ENCODE results near the gene HCN2.

HCN2 gene

DNA sequence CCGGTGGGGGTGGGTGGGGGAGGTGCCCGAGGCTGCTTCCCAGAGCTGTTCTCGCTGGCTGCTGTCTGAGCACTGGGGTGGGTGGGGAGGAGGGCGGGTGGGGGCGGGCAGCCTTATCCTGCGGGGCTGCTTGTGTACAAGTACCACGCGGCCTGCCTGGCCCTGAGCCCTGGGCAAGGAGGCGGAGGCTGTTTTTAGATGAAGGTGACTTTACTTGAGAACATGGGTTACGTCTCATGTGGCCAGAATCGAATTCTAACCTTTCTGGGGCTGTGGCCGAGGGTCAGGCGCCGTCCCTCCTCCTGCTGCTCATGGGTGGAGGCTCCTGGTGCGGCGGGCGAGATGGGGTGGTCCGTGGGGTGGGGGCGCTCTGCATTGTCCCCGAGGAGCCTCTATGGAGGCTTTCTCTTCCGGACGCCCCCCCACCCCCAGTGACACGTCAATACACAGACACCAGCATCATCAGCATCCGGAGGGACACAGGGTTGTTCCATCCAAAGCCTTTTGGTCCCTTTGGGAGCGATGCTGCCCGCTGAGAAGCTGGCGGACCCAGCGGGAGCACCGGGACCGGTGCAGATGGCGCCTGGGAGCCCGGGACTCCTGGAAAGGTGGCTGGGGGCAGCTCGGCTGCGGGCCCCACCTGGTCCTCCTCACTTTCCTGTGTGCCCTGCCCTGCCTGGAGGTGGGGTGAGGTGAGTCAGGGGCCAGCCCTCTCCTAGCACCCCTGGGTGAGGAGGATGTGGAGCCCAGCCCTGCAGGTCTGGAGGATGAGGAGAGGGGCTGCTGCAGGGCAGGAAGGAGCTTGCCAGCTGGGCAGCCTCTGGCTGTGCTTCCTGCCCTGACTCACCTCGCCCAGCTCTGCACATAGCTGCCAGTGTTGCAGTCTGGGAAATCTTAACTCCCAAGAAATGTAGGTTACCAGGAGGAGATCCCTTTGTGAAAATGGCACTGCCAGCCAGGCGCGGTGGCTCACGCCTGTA, 13.9 kb upstream of the HCN2 start:
- ATAC-seq (ENCODE audit: low read depth) (no peak), DNase-seq (ENCODE audit: low spot score in 2 of 2) (no peak)
- Mint-ChIP-seq H3K27me3 (no peaks in the 10 kb centered on the region), H3K4me1 (peaks cover 27% of the 10 kb centered on the region), H3K27ac (no peak overlapping the region), H3K4me3 (peak overlapping the region; percentile 8), H3K36me3 (peaks cover 6% of the 10 kb centered on the region), H3K9me3 (no peaks in the 10 kb centered on the region)

DNA sequence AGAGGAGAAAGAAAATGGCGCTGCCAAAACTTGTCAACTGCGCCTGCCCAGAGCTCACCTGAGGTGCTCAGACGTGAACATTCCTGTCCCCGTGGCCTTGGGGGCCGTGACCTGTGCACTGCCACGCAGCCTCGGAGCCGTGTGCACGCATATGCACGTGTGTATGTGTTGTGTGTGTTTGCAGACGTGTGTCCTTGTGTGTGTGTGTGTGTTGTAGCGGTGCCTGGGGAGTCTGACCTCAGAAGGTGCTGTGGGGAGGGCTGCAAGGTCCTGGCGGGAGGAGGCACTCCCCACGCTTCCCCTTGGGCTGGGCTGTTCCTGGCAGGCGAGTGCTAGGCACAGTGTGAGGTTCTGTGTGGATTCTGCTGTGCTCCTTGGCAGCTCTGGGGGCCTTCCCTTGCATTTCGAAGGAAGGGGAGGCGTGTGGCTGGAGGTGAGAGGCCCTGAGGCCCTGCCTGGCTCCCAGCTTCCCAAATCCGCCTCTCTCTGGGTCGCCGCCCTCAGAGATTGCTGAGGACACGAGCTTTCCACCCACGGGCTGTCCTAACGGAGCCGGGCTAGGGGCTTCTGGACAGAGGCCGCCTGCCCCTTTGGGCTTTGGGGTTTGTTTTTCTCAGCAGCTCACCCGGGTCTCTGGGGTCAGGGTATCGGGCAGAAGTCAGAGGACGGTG, 12.8 kb upstream of the HCN2 start:
- Mint-ChIP-seq H3K9me3 (no peaks in the 10 kb centered on the region), H3K4me3 (no peak overlapping the region), H3K36me3 (peaks cover 6% of the 10 kb centered on the region), H3K27ac (no peak overlapping the region), H3K4me1 (peaks cover 22% of the 10 kb centered on the region), H3K27me3 (no peaks in the 10 kb centered on the region)
- ATAC-seq (ENCODE audit: low read depth) (no peak), DNase-seq (ENCODE audit: low spot score in 2 of 2) (no peak)

DNA sequence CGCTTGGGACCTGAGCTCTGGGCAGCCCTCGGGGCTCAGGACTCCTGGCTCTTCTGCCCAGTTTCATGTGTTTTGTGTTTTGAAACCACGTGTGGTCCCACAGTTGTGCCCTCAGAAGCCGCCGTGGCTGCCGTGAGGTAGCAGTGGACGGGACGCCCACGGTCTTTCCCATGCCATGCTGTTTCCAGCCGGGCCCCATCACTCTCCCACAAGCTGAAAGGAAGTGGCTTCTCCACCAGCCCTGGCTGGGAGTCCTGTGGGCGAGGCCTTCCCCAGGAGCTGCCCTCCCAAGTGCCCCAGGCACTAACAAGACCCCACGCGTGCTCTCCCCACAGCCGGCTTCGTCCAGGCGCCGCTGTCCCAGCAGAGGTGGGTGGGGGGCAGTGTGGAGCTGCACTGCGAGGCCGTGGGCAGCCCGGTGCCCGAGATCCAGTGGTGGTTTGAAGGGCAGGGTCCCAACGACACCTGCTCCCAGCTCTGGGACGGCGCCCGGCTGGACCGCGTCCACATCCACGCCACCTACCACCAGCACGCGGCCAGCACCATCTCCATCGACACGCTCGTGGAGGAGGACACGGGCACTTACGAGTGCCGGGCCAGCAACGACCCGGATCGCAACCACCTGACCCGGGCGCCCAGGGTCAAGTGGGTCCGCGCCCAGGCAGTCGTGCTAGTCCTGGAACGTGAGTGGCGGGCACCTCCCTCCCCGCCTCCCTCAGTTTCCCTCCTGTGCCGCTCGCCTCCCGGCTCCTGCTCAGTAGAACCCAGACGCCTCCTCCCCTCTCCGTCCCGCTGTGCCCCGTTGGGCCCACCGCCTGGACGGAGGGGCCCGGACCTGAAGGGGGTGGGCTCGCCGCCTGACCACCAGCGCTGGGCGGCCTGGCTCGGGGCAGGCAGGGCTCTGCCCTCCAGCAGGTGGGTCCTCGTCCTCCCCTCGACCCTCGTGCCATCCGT, 12.0 kb upstream of the HCN2 start:
- Mint-ChIP-seq H3K36me3 (peaks cover 4% of the 10 kb centered on the region), H3K27ac (no peak overlapping the region), H3K4me1 (peaks cover 20% of the 10 kb centered on the region), H3K27me3 (no peaks in the 10 kb centered on the region), H3K4me3 (no peak overlapping the region), H3K9me3 (no peaks in the 10 kb centered on the region)
- DNase-seq (ENCODE audit: low spot score in 2 of 2): no peak
- ATAC-seq (ENCODE audit: low read depth): no peak

DNA sequence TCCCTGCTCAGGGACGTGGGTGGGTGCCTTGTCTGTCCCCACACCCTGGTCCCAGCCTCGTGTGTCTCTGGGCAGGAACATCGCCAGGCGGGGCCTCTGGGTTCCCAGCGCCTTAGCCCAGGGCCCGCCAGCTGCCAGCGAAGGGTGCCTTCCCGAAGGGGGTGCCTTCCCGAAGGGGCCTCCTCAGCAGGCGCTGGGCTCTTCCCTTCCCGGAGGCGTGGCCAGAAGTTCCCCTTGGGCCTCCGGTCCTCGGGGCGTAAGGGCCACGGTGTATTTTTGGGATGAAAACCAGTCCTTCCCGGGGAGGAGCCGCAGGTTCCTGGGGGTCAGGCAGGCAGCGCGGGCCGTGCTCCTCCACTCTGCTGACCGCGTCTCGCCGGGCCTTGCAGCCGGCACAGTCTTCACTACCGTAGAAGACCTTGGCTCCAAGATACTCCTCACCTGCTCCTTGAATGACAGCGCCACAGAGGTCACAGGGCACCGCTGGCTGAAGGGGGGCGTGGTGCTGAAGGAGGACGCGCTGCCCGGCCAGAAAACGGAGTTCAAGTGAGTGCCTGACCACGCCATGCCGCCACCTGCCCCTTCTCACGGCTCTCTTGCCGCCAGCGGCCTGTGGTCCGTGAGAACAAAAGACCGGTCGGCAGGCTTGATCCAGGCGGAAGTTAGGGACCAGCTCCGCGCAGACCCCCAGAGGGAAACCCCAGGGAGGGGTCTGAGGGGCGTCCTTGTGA, 10.4 kb upstream of the HCN2 start:
- ATAC-seq (ENCODE audit: low read depth) (no peak), DNase-seq (ENCODE audit: low spot score in 2 of 2) (no peak)
- H3K4me3 Mint-ChIP-seq: no peak overlapping the region
- no peak overlapping the region for H3K27ac Mint-ChIP-seq
- peaks cover 9% of the 10 kb centered on the region for H3K36me3 Mint-ChIP-seq
- H3K9me3 Mint-ChIP-seq: no peaks in the 10 kb centered on the region
- H3K4me1 Mint-ChIP-seq: peaks cover 16% of the 10 kb centered on the region
- peaks cover 1% of the 10 kb centered on the region for H3K27me3 Mint-ChIP-seq

DNA sequence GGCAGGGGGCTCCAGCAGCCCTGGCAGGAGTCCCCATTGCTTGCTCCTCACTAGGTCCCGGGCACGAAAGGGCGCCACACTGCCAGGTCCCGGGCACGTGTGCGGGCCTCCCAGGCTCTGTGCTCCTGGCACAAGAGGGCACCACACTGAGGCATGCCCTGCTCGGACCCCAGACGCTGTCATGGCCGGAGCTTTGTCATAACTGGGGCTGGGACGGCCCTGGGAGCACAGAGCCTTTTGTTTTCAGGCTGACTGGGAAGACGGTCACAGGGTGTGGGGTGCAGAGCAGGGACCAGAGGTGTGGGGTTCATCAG, 9.9 kb upstream of the HCN2 start:
- DNase-seq (ENCODE audit: low spot score in 2 of 2) (peak in 1 of 2 donors; percentile 9), ATAC-seq (ENCODE audit: low read depth) (no peak)
- Mint-ChIP-seq H3K27me3 (peaks cover 1% of the 10 kb centered on the region), H3K27ac (no peak overlapping the region), H3K36me3 (peaks cover 9% of the 10 kb centered on the region), H3K4me1 (peaks cover 13% of the 10 kb centered on the region), H3K4me3 (no peak overlapping the region), H3K9me3 (no peaks in the 10 kb centered on the region)

DNA sequence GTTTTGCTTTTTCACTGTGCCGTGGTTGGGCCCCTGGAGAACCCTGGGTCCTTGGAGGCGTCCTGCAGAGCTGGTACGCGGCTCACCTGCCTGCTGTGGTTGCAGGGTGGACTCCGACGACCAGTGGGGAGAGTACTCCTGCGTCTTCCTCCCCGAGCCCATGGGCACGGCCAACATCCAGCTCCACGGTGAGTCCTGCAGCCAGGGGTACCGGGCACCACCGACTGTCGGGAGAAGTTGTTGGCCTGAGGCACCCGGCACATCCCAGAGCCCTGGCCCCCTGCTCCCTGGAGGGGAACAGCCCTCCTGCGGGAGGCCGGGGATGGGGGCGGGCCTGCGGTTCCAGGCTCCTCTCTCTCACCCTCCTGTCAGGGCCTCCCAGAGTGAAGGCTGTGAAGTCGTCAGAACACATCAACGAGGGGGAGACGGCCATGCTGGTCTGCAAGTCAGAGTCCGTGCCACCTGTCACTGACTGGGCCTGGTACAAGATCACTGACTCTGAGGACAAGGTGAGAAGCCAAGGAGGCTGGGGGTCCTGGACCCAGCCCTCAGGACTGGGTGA, 9.3 kb upstream of the HCN2 start:
- Mint-ChIP-seq H3K9me3 (no peaks in the 10 kb centered on the region), H3K4me1 (peaks cover 9% of the 10 kb centered on the region), H3K36me3 (peaks cover 9% of the 10 kb centered on the region), H3K27ac (no peak overlapping the region), H3K4me3 (no peak overlapping the region), H3K27me3 (peaks cover 1% of the 10 kb centered on the region)
- peak in 1 of 2 donors; percentile 11 for DNase-seq (ENCODE audit: low spot score in 2 of 2)
- ATAC-seq (ENCODE audit: low read depth): no peak

DNA sequence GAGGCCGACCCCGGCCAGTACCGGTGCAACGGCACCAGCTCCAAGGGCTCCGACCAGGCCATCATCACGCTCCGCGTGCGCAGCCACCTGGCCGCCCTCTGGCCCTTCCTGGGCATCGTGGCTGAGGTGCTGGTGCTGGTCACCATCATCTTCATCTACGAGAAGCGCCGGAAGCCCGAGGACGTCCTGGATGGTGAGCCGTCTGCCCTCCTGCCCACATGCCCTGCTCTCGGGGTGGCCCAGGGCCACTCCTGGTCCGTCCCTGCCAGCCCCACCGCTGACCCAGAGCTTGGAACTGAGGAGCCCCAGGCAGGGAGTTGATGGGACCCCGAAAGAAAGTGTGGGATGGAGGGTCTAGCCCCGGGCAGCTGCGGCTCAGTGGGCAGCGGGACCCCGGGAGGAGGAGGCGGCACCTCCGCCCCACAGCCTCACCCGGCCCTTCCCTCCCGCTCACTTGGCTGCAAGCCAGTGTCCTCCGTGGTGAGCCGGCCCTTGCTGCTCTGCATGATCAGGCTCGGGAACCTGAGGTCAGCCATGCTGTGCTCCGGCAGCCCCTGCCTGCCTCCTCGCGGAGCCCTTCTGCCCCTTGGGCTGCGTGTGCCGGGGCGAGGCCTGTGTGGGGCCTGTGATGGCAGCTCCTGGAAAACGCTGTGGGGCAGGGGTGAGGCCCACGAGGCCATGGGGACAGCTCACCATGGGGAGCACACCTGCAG, 8.1 kb upstream of the HCN2 start:
- DNase-seq (ENCODE audit: low spot score in 2 of 2): peak in 1 of 2 donors; percentile 10
- ATAC-seq (ENCODE audit: low read depth): no peak

DNA sequence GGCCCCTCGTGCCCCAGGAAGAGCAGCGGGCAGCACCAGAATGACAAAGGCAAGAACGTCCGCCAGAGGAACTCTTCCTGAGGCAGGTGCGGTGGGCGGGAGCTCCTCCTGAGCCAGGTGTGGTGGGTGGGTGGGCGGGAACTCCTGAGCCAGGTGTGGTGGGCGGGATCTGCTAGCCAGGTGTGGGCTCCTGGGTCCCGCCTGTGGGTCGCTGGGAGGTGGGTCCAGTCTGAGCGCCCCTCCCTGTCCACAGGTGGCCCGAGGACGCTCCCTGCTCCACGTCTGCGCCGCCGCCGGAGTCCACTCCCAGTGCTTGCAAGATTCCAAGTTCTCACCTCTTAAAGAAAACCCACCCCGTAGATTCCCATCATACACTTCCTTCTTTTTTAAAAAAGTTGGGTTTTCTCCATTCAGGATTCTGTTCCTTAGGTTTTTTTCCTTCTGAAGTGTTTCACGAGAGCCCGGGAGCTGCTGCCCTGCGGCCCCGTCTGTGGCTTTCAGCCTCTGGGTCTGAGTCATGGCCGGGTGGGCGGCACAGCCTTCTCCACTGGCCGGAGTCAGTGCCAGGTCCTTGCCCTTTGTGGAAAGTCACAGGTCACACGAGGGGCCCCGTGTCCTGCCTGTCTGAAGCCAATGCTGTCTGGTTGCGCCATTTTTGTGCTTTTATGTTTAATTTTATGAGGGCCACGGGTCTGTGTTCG, 7.0 kb upstream of the HCN2 start:
- Mint-ChIP-seq H3K9me3 (no peaks in the 10 kb centered on the region), H3K27ac (no peak overlapping the region), H3K36me3 (peaks cover 7% of the 10 kb centered on the region), H3K27me3 (peaks cover 1% of the 10 kb centered on the region), H3K4me3 (no peak overlapping the region), H3K4me1 (peaks cover 2% of the 10 kb centered on the region)
- ATAC-seq (ENCODE audit: low read depth) (no peak), DNase-seq (ENCODE audit: low spot score in 2 of 2) (no peak)

More for the DNA sequence above, 8.1 kb upstream of the HCN2 start:
- H3K4me3 Mint-ChIP-seq: no peak overlapping the region
- no peak overlapping the region for H3K27ac Mint-ChIP-seq
- H3K9me3 Mint-ChIP-seq: no peaks in the 10 kb centered on the region
- peaks cover 9% of the 10 kb centered on the region for H3K36me3 Mint-ChIP-seq
- H3K27me3 Mint-ChIP-seq: peaks cover 1% of the 10 kb centered on the region
- H3K4me1 Mint-ChIP-seq: peaks cover 6% of the 10 kb centered on the region

DNA sequence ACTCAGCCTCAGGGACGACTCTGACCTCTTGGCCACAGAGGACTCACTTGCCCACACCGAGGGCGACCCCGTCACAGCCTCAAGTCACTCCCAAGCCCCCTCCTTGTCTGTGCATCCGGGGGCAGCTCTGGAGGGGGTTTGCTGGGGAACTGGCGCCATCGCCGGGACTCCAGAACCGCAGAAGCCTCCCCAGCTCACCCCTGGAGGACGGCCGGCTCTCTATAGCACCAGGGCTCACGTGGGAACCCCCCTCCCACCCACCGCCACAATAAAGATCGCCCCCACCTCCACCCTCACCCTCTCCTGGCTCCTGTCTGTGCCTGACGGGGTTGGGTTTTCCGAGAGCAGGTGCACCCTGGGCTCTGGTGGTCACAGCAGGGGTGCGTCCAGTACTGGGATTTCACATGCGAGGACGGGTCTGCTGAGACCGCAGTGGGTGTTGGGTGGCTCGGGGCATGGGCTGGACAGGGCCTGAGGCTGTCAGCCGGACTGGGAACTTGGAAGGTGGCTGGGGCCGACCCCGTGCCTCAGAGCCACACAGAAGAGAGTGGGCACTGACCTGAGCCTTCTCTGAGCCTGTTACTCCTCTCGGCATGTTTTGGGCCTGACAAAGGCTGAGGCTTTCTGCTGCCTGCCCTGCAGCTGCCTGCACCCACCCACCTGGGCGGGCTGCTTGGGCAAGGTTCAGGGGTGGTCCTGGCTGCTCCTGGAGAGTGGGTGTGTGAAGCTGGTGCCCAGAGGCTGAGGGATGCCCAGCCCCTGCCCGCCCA, 6.3 kb upstream of the HCN2 start:
- Mint-ChIP-seq H3K4me1 (peaks cover 2% of the 10 kb centered on the region), H3K9me3 (no peaks in the 10 kb centered on the region)

DNA sequence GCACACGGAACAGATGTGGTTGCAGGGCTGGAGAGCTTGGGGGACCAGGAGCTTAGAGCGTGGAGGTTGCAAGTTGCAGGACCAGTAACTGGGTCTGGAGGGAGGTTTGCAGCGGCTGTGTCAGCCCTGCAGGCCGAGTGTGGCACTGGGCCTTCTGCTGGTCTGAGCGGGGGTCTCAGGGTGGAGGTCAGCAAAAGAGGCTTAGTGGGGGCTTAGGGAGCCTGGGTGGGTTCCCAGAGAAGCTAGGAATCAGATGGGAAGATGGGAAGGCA, 5.8 kb upstream of the HCN2 start:
- peaks cover 6% of the 10 kb centered on the region for H3K36me3 Mint-ChIP-seq

More for the DNA sequence above, 6.3 kb upstream of the HCN2 start:
- DNase-seq (ENCODE audit: low spot score in 2 of 2) (no peak), ATAC-seq (ENCODE audit: low read depth) (no peak)
- peaks cover 6% of the 10 kb centered on the region for H3K36me3 Mint-ChIP-seq
- H3K27me3 Mint-ChIP-seq: peaks cover 1% of the 10 kb centered on the region
- H3K27ac Mint-ChIP-seq: no peak overlapping the region
- H3K4me3 Mint-ChIP-seq: no peak overlapping the region

DNA sequence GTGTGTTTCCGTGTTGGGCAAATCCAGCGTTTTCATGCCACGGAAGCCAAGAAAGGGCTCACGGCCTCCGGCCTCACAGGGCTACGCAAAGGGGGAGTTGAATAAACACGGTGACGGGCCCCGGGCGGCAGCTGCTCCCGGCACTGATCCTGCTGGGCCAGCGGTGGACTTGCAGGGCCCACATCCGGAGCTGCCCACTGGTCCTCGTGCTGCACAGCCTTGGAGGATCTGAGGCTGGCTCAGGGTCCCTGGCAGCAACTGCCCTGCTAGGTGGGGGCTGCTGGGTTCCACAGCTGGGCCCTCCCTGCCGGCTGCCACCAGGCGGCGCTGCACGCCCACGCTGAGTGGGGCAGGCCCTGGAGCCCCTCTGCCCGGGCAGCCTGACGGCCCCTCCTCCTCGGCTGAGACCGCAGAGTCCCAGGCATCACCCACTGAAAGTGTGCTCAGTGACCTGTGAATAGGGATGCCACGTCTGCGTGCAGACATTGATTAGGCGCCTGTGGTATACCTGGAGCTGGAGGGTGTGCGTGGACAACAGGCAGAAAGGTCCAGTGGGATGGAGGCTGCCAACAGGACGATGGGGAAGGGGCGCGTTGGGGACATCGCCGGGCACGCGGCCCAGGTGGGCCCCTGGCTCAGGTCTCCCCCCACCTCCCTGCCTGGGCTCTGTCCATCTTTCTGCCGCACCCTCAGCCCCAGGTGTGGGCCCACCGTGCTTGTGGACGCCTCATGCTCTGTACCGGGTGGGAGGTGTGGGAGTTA, 5.3 kb upstream of the HCN2 start:
- no peak overlapping the region for H3K27ac Mint-ChIP-seq
- H3K27me3 Mint-ChIP-seq: peaks cover 1% of the 10 kb centered on the region
- no peaks in the 10 kb centered on the region for H3K9me3 Mint-ChIP-seq
- DNase-seq (ENCODE audit: low spot score in 2 of 2): peak; percentile 68 to 81
- peaks cover 4% of the 10 kb centered on the region for H3K4me1 Mint-ChIP-seq
- H3K36me3 Mint-ChIP-seq: peaks cover 6% of the 10 kb centered on the region
- ATAC-seq (ENCODE audit: low read depth): peak; percentile 77
- no peak overlapping the region for H3K4me3 Mint-ChIP-seq

More for the DNA sequence above, 5.8 kb upstream of the HCN2 start:
- Mint-ChIP-seq H3K27me3 (peaks cover 1% of the 10 kb centered on the region), H3K4me1 (peaks cover 4% of the 10 kb centered on the region), H3K4me3 (no peak overlapping the region), H3K27ac (no peak overlapping the region), H3K9me3 (no peaks in the 10 kb centered on the region)
- no peak for ATAC-seq (ENCODE audit: low read depth)
- DNase-seq (ENCODE audit: low spot score in 2 of 2): no peak
